Middle frontal gyrus (tissue), 1 donor: ENCODE data around the gene PPARG.
"Not testable (repeated sequence)": the region's sequence is repeated elsewhere in the genome, so short reads cannot be mapped to it uniquely, and the experiment has no call there.

ENCODE experiments used
- DNase-seq: peaks from one replicate; pipeline ENCODE4 v3.0.0-alpha.2; 2015; ENCODE audit warnings: low spot score; ENCODE audit errors: extremely low spot score

The PPARG gene

DNA sequence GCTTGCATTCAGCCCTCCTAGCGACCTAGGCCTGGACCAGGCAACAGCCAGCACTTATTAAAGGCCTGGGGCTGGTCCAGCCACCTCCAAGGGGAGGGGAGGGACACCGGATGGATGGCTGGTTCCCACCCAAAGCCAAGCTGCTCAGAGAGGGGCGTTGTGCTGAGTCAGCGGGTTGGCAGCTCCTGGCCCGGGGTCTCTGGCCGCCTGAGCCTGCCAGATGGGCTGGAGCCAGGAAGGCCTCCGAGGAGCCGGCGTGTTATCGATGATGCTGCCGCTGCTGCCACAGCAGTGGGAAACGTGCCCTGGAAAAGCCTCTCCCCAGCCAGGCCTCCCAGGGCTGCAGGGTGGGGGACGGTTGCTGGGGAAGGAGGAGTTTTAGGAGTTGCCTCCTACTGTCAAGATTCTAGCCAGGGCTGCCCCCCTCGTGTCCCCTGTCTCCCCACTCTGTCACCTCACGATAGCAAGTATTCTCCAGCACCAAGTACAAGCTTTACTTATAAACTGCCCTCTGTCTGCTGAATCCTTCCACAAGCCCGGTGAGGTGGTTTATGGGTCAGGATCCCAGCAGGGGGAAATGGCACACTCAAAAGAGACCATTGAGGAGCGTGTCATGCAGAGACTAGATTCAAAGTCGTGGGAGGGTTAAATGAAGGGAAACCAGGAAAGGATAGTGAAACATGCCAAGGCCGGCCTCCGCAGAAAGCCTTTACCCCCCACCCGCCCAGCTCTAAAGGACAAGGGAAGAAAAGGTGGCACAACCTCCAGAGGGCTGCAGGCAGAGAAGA lies 152.3 kb downstream of the PPARG start:
- no peak for DNase-seq

DNA sequence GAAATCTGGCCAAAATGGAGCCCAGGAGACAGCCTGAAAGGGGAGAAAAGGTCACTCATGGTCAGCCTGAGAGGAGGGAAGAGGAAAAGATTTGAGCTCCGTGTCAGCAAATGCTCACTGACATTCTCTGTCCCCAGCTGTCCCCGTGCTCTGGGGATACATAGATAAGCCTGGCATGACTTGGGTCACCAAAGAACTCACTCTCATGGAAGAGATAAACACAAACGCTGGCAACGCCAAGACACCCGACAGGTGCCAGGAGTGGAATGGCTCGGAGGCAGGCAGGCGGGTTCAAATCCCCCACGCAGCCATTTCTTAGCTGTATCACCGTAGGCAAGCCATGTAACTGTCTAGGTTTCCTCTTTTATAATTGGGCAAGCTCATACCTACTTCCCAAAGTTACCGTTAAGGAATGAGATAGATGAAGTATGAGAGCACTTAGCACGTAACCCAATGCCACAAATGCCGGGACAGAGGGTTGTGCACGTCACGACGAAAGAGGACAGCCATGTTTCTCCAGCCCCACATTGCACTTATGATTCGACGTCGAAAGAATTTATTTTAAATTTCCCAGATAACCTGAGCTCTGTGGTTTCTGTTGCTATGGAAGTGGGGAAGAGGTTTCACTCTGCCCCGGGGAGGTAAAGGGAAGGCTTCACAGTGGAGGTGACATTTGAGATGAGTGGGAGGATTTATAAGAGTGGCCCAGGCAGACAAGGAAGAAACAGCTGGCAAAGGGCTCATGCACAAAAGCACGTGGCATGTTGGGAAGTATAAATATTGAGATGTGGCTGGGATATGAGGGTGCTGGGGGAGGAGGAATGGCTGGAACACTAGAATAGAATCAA lies 154.0 kb downstream of the PPARG start:
- DNase-seq, result no peak

DNA sequence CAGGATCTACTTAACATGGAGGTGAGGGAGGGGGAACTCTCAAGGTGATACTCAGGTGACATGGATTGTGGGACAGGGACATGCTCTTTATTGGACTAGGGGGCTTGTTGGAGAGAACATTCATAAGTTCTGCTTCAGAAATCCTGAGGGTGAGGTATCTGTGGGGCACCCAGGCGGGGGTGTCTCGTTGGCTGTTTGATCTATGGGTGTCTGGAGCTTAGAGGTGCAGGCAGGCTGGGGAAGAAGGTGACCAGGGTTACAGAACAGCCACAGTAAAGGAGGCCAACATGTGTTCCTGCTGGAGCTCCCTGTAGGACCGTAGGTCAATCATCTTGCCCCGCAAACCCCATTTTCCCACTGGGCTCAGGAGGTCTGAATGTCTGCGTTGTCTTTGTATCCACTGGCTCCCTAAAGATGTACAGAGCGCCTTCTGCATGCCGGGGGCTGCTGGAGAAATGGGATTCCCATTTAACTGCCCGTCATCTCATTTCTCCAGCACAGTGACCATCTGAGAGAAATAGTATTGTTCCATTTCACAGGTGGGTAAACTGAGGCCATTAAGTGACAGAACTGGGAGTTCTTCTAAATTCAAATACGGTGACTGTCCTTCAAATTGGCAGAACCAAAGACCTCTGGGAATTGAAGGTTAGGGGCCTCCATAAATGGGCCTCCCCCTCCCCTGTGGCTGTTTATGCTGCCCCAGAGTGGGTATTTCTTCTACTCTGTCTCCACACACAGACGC lies 155.1 kb downstream of the PPARG start:
- DNase-seq, result no peak

DNA sequence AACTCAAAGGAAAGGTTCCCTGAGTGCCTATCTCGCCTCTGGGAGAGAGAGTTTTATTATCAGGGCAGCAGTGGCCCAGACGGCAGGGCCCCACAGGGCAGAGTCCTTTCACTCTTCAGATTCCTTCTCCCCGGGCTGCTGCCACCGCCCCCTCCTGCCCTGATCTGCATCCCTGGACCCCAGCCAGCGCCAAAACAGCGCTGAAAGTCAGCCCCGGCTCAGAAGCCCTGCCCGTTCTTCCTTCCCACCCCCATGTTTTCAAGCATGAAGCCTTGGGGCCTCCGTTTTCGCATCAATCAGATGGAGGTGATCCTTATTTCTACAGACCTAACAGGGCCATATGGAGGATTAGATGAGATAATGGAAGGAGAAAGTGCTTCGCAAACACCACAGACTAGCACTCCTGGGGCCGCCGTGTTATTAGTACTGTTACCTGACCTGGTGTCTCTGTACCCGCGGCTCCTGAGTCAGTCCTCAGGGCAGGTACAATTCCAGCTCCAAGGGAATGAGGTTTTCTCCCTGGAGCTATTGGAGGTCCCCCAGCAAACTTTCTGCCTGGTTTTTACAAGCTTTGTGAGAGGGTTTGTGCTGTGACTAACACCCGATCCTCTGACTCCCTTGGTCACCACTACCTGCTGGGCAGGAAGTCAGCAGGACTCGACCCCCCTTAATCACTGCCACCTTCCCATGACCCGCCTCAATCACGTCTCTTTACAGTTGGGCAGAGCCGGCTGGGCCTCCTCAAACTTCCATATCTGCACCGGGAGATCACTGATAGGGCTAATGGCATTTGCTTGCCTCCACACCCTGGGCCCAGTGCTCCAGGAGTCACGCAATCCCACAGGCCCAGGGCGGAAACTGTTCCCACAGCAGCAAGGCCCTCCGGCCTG lies 156.0 kb downstream of the PPARG start:
- DNase-seq, result no peak

DNA sequence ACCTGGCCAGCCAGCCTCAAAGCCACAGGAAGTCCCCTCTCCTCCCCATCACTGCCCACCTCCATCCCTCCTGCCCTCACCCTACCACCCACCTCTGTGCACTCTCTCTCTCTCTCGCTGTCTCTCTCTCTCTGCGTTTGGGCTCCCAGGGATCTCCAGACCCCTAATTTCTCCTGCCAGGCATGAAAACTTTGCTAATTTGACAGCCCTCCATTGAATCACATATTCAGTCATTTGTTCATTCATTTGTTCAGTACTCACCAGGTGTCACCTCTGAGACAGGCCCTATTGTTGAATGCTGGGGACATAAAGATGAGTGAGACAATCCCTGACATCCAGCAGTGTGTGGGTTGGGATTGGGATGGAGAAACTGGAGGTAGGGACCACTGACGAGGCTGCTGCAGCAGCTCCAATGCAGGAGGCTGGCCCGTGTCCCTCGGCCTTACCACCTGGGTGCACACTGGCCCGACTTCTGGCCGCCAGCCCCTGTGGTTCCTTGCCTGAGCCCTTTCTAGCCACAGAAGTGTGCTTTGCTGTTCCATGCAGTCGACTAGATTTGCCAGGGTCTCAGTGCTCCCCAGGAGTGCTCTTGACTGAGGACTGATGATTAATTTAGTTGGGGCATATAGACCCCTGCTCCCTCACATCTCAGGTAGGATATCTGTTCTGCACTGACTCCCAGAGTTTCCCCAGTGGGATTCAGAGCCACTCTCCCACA lies 156.8 kb downstream of the PPARG start:
- no peak for DNase-seq

DNA sequence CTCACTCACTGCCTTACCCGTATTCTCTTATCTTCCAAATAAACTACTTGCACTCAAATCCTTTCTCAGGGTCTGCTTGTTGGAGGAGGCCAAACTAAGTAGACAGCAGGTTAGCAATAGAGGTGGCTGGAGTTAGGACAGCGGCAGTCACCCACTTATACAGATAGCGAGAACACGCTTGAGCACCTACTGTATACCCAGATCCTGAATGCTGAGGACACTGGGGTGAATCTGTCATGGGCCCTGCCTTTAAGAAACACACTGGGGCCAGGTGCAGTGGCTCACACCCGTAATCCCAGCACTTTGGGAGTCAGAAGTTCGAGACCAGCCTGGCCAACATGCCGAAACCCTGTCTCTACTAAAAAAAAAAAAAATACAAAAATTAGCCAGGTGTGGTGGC lies 157.4 kb downstream of the PPARG start:
- no peak for DNase-seq

DNA sequence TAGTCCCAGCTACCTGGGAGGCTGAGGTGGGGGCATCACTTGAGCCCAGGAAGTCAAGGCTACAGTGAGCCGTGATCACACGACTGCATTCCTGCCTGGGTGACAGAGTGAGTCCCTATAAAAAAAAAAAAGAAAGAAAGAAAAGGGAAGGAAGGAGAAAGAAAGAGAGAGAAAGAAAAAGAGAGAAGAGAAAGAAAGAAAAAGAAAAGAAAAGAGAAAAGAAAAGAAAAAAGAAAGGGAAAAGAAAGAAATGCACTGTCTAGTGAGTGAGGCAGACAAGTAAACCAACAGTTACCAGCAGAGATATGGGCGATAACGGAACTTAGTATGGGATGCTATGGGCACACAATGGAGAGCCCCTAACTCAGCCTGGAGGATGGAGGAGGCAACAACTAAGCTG lies 158.2 kb downstream of the PPARG start:
- no peak for DNase-seq

DNA sequence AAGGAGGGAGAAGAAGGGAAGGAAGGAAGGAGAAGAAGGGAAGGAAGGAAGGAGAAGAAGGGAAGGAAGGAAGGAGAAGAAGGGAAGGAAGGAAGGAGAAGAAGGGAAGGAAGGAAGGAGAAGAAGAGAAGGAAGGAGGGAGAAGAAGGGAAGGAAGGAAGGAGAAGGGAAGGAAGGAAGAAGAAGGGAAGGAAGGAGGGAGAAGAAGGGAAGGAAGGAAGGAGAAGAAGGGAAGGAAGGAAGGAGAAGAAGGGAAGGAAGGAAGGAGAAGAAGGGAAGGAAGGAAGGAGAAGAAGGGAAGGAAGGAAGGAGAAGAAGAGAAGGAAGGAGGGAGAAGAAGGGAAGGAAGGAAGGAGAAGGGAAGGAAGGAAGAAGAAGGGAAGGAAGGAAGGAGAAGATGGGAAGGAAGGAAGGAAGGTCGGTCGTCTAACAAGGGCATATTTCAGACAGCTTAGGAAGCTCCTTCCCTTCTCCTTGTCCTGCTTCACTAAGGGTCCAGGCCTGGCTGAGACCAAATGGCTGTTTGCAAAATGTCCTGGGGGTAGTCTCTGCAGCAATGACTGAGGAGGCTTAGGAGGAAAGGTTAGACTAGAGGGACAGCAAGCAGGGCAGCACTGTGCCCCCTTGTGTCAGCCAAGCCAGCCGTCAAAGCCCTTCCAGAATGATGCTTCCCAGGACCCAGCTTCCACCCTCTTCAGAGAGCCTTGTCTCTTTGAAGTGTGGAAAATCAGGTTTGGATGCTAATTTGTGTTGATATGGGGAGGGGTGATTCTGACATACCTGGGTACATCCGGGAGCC lies 159.7 kb downstream of the PPARG start:
- not testable (repeated sequence) for DNase-seq

DNA sequence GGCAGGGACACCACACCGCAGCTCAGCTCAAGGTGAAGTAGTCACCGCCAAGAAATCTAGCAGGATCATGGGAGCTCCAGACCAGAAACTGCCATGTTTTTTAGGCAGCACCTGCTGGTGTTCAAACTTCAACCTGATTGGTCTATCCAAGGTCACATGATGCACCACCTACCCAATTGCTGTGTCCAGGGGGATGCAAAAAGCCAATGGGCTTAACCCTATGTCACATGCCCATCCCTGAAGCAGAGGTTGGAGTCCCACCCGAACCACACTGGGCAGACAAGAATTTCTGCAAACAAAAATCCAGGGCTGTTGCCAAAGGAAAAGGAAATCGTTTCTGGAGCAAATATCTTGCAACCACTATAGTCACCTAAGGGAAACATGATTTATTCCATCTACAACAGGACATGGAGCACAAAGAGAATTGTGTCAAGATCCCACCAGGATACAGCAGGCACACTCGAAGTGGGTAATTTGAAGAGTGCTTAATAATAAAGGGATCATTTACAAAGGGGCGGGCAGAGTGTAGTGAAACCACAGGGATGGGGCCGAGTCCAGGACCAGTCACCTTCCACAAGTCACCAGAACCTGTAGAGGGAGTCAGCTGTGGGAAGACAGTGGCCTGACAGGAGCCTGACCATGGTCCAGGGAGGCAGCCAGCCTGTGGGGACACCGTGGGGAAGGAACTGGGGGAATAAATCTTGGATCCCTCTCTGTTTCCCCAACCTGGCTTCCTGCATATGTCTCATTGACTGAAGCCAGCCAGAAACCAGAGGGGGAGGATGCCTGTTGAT lies 161.2 kb downstream of the PPARG start:
- no peak for DNase-seq

DNA sequence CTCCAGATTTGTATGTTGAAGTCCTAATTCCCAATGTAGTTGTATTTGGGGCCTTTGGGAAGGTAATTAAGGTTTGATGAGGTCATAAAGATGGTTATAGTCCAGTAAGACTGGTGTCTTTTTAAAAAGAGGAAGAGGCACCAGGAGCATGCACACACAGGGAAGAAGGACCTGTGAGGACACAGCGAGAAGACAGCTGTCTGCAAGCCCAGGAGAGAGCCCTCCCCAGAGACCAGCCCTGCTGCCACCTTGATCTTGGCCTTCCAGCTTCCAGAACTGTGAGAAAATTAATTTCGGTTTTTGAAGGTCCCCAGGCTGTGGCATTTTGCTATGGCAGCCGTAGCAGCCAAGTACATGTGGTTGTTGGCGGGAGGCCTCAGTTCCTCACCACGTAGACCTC lies 162.6 kb downstream of the PPARG start:
- no peak for DNase-seq

DNA sequence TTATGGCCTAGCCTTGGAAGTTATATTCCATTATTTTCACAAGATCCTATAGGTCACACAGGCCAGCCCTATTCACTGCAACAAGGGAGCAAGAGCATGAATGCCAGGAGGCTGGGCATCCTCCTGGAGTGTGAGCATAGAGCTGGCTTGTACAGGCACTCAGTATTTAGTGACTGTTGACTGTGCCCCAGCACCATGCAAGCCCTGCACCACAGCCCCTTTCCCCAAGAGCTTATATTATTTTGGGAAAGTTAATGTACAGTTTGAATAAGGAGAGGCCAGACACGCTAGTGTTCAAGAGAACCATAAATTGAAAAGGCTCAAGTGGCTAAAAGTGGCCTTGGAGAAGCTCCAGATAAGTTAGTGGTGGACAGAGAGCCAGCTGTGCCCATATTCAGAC lies 163.1 kb downstream of the PPARG start:
- no peak for DNase-seq

DNA sequence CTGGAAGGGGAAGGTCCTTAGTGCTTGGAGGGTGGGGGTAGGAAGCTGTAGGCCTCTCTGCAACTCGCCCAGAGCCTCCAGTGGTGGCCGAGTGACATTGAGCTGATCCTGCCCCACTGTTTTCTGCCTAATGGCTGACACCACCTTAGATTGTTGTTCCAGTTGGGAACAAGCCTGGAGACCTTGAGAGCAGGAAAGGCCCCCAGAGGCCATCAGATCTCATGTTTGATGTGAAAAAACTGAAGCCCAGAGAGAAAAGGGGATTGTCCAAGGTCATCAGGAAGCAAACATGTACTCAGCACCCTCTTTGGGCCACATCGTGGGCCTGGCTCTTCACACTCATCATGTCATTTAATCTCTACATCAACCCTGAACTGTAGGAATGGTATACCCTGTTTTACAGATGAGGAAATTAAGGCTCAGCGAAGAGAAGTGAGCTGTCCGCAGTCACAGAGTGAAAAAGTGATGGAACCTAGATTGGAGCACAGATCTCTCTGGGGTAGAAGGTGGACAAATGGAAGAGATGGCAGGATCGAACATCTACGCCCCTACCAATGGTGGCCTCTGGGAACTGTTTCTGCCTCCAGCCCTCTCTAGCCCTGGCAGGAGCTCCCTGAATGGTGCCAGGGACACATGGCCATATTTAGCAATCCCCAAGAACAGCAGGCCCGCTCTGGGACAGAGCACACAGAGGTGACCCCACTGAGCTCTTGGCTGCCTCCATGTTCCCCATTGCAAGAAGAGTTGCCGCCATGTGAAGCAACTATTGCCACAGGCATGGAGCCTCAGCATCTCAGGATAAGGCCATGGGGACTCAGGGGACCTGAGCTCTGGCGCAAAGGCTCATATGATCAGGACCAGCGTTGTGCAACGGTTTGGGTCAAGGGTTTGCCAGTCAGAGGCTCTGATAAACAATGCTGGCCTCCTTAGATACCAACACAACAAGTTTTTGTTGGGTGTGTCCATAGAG lies 163.8 kb downstream of the PPARG start:
- no peak for DNase-seq

DNA sequence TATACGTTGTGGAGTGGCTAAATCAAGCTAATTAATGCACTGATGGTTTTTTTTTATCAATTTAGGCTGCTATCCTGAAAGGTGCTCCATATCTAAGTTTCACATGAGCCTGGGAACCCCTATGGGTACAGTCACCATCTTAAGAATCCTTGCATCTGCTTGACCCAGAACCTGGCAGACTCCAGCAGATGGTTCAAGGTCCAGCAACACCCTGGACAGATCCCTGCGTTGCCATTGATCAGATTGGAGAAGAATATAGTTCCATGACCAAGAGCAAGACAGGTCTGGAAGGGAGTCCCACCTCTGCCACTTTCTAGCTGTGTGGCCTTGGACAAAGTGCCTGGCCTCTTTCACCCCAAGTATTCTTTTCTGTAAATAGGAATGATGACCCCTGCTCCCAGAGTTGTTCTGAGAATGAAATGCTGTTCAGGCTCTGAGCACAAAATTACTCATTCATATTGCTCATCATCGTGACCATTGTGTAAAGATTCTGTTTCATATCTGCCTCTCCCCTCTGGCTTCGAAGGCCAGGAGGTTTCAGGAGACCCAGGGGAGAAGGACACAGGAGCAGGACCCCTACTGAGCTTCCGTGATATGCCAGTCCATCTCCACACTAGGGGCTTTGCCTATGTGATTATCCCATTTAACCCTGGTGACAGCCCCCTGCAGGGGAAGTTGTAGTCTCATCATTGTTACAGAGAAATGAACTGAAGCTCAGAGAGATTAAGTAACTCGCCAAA lies 165.4 kb downstream of the PPARG start:
- DNase-seq, result no peak

DNA sequence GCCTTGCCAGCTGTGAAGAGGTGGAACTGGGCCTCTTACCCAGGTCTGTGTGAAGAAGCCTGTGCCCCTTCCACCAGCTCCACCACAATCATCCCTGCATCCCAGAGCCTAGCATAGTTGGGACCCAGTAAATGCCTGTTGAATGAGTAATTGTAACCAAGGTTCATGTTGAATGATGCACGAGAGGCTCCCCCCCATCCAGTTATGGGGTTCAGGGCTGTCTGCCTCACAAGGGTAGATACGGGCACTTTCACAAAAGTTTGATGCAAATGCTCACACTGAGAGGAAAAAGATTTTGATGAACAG lies 165.9 kb downstream of the PPARG start:
- DNase-seq, result no peak

DNA sequence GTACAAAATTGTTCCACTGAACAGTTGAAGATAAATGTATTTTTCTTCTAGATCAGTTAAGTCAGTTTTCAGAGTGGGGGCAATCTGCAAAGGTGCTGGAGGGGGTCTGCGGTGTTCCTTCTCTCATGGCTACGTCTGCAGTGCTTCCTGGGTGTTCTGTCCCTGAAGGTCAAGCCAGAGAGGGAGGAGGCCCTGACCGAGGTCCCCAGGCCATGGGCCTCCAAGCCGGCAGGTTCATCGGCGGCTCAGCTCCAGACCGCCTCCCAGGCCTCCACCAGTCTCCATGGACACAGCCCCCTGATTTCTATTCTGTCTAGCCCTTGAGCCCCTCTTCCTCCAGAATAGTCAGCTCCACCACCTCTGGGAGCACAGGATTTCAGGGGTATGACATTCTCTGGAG lies 166.9 kb downstream of the PPARG start:
- no peak for DNase-seq

DNA sequence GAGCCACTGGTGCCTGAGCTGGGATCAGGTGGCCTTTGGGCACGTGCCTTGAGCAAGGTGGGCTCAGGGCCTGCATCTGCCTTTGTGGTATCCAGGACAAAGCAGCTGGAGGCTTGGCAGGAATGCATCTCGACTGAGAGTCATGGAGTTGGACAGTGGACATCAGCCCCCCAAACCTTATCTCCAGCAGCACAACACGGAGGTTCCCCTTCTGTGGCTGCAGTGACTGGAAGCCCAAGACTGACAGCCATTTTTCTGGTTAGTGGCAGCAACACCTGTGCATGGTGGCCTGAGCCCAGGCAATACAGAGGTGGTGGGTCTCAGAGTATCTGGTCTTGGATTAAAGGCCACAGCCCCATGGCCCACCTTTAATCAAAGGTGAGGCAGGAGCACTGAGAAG lies 167.6 kb downstream of the PPARG start:
- no peak for DNase-seq

DNA sequence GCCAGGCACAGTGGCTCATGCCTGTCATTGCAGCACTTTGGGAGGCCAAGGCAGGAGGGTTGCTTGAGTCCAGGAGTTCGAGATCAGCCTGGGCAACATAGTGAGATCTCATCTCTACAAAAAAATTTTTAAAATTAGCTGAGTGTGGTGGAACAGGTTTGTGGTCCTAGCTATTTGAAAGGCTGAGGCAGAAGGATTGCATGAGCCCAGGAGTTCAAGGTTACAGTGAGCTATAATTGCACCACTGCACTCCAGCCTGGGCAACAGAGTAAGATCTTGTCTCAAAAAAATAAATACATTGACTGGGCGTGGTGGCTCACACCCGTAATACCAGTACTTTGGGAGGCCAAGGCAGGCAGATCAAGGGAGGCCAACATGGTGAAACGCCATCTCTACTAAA lies 168.5 kb downstream of the PPARG start:
- not testable (repeated sequence) for DNase-seq
